ENCODE data around the gene USP53.

USP53 gene

GRCh38 chr4:119302073-119302832, 89.7 kb downstream of the USP53 start:
- no peak overlapping the region for H3K9ac ChIP-seq (ENCODE audit: insufficient read length)
- no peak for TF ChIP-seq POLR2AphosphoS5 (IDR thresholded peaks at IDR 0.05; ENCODE audit: borderline replicate concordance, low read depth, low read length)
- no peak for TF ChIP-seq EZH2 (IDR thresholded peaks at IDR 0.05)
- TF ChIP-seq FOXP2 (optimal IDR thresholded peaks at IDR 0.05; ENCODE audit: control extremely low read depth, extremely low read length, insufficient read depth), result no peak
- H3K36me3 ChIP-seq (ENCODE audit: insufficient read depth, low read length), result peaks cover 11% of the 10 kb centered on the region
- no peak overlapping the region for H3K4me3 ChIP-seq
- no peaks in the 10 kb centered on the region for H3K9me3 ChIP-seq (ENCODE audit: low read depth, low read length)
- no peak for DNase-seq (ENCODE audit: low read depth, low spot score)
- no peak overlapping the region for H3K27ac ChIP-seq

GRCh38 chr4:119303587-119304305, 91.2 kb downstream of the USP53 start:
- TF ChIP-seq EZH2 (IDR thresholded peaks at IDR 0.05) (no peak), POLR2AphosphoS5 (IDR thresholded peaks at IDR 0.05; ENCODE audit: borderline replicate concordance, low read depth, low read length) (no peak), FOXP2 (optimal IDR thresholded peaks at IDR 0.05; ENCODE audit: control extremely low read depth, extremely low read length, insufficient read depth) (no peak)
- no peak for DNase-seq (ENCODE audit: low read depth, low spot score)
- Histone ChIP-seq H3K9me3 (ENCODE audit: low read depth, low read length) (no peaks in the 10 kb centered on the region), H3K4me3 (no peak overlapping the region), H3K9ac (ENCODE audit: insufficient read length) (no peak overlapping the region), H3K36me3 (ENCODE audit: insufficient read depth, low read length) (no peaks in the 10 kb centered on the region), H3K27ac (no peak overlapping the region)

GRCh38 chr4:119304431-119304830, 91.9 kb downstream of the USP53 start:
- H3K9ac ChIP-seq (ENCODE audit: insufficient read length), result no peak overlapping the region
- no peak overlapping the region for H3K4me3 ChIP-seq
- TF ChIP-seq FOXP2 (optimal IDR thresholded peaks at IDR 0.05; ENCODE audit: control extremely low read depth, extremely low read length, insufficient read depth) (no peak), POLR2AphosphoS5 (IDR thresholded peaks at IDR 0.05; ENCODE audit: borderline replicate concordance, low read depth, low read length) (no peak), EZH2 (IDR thresholded peaks at IDR 0.05) (no peak)
- DNase-seq (ENCODE audit: low read depth, low spot score), result no peak
- no peaks in the 10 kb centered on the region for H3K36me3 ChIP-seq (ENCODE audit: insufficient read depth, low read length)
- no peak overlapping the region for H3K27ac ChIP-seq
- H3K9me3 ChIP-seq (ENCODE audit: low read depth, low read length), result no peaks in the 10 kb centered on the region

- no peak overlapping the region for H3K9ac ChIP-seq (ENCODE audit: insufficient read length)
- TF ChIP-seq POLR2AphosphoS5 (IDR thresholded peaks at IDR 0.05; ENCODE audit: borderline replicate concordance, low read depth, low read length) (no peak), FOXP2 (optimal IDR thresholded peaks at IDR 0.05; ENCODE audit: control extremely low read depth, extremely low read length, insufficient read depth) (no peak), EZH2 (IDR thresholded peaks at IDR 0.05) (no peak)
- no peak for DNase-seq (ENCODE audit: low read depth, low spot score)
- H3K27ac ChIP-seq, result no peak overlapping the region
- H3K9me3 ChIP-seq (ENCODE audit: low read depth, low read length), result no peaks in the 10 kb centered on the region
- no peaks in the 10 kb centered on the region for H3K36me3 ChIP-seq (ENCODE audit: insufficient read depth, low read length)
- H3K4me3 ChIP-seq, result no peak overlapping the region
These were observed 95.1 kb downstream of the USP53 start for GRCh38 chr4:119307606-119308005.

- Histone ChIP-seq H3K9ac (ENCODE audit: insufficient read length) (no peak overlapping the region), H3K27ac (no peak overlapping the region), H3K36me3 (ENCODE audit: insufficient read depth, low read length) (no peaks in the 10 kb centered on the region), H3K9me3 (ENCODE audit: low read depth, low read length) (no peaks in the 10 kb centered on the region), H3K4me3 (no peak overlapping the region)
- no peak for DNase-seq (ENCODE audit: low read depth, low spot score)
- TF ChIP-seq FOXP2 (optimal IDR thresholded peaks at IDR 0.05; ENCODE audit: control extremely low read depth, extremely low read length, insufficient read depth), result no peak
- TF ChIP-seq POLR2AphosphoS5 (IDR thresholded peaks at IDR 0.05; ENCODE audit: borderline replicate concordance, low read depth, low read length), result no peak
- no peak for TF ChIP-seq EZH2 (IDR thresholded peaks at IDR 0.05)
These were observed 98.3 kb downstream of the USP53 start for GRCh38 chr4:119310826-119311225.

GRCh38 chr4:119313237-119313636, 100.7 kb downstream of the USP53 start:
- H3K27ac ChIP-seq, result no peak overlapping the region
- DNase-seq (ENCODE audit: low read depth, low spot score), result no peak
- H3K4me3 ChIP-seq, result no peak overlapping the region
- no peak overlapping the region for H3K9ac ChIP-seq (ENCODE audit: insufficient read length)
- H3K9me3 ChIP-seq (ENCODE audit: low read depth, low read length), result no peaks in the 10 kb centered on the region
- TF ChIP-seq POLR2AphosphoS5 (IDR thresholded peaks at IDR 0.05; ENCODE audit: borderline replicate concordance, low read depth, low read length) (no peak), FOXP2 (optimal IDR thresholded peaks at IDR 0.05; ENCODE audit: control extremely low read depth, extremely low read length, insufficient read depth) (no peak), EZH2 (IDR thresholded peaks at IDR 0.05) (no peak)
- no peaks in the 10 kb centered on the region for H3K36me3 ChIP-seq (ENCODE audit: insufficient read depth, low read length)

GRCh38 chr4:119314356-119314755, 101.8 kb downstream of the USP53 start:
- no peak for TF ChIP-seq EZH2 (IDR thresholded peaks at IDR 0.05)
- TF ChIP-seq FOXP2 (optimal IDR thresholded peaks at IDR 0.05; ENCODE audit: control extremely low read depth, extremely low read length, insufficient read depth), result no peak
- no peak for TF ChIP-seq POLR2AphosphoS5 (IDR thresholded peaks at IDR 0.05; ENCODE audit: borderline replicate concordance, low read depth, low read length)
- no peak for DNase-seq (ENCODE audit: low read depth, low spot score)

GRCh38 chr4:119315036-119315435, 102.5 kb downstream of the USP53 start:
- Histone ChIP-seq H3K27ac (no peak overlapping the region), H3K9me3 (ENCODE audit: low read depth, low read length) (no peaks in the 10 kb centered on the region), H3K36me3 (ENCODE audit: insufficient read depth, low read length) (no peaks in the 10 kb centered on the region), H3K4me3 (no peak overlapping the region), H3K9ac (ENCODE audit: insufficient read length) (no peak overlapping the region)
- no peak for DNase-seq (ENCODE audit: low read depth, low spot score)
- TF ChIP-seq FOXP2 (optimal IDR thresholded peaks at IDR 0.05; ENCODE audit: control extremely low read depth, extremely low read length, insufficient read depth) (no peak), POLR2AphosphoS5 (IDR thresholded peaks at IDR 0.05; ENCODE audit: borderline replicate concordance, low read depth, low read length) (no peak), EZH2 (IDR thresholded peaks at IDR 0.05) (no peak)

More at GRCh38 chr4:119314356-119314755, 101.8 kb downstream of the USP53 start:
- no peaks in the 10 kb centered on the region for H3K9me3 ChIP-seq (ENCODE audit: low read depth, low read length)
- no peak overlapping the region for H3K4me3 ChIP-seq
- no peak overlapping the region for H3K9ac ChIP-seq (ENCODE audit: insufficient read length)
- no peak overlapping the region for H3K27ac ChIP-seq
- no peaks in the 10 kb centered on the region for H3K36me3 ChIP-seq (ENCODE audit: insufficient read depth, low read length)

Data from SK-N-MC (cell line).